ENCODE results near the gene CLEC20A. TPM values are rescaled to one million over a fixed set of nuclear protein-coding genes. Genes with fewer than 3 reads are reported as not detected.

The CLEC20A gene
- total RNA-seq, result not detected in 2 replicates

DNA sequence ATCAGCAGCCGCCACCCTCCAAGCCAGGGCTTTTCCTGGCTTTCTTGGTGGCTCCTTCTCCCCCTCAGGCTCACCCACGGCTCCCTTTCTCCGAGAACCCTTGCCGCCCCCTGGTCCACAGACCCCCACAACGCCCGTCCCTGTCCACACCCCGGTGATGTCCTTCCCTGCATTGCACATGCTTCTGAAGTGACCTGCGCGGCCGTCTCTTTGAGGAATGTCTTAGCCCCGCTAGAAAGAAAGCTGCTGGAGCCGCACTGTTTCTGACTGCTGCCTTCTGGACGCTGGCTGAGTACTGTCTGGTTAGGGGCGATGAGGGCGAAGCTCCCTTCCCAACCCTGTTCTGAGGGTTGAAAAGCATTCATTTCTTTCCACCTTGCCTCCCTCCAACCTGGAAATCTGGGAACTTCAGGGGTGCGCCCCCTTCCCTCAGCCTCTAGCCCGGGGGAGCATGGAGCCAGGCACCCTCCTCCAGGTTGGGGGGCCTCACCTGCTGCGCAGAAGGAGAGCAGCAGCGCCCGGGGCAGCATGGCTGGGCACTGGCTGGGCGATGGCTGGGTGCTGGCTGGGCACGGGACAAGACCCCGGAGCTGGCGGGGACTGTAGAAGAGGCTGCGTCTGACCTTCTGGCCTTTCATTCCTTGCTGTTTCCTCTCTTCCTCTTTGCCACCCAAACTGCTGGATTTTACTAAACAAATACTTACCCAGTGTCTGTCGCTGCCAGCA is at the start of gene CLEC20A:
Gene CLEC20A (minus strand): TSS at position 555 of the 726 bp plus-strand sequence. CDS start 25 bp downstream, at position 530.

DNA sequence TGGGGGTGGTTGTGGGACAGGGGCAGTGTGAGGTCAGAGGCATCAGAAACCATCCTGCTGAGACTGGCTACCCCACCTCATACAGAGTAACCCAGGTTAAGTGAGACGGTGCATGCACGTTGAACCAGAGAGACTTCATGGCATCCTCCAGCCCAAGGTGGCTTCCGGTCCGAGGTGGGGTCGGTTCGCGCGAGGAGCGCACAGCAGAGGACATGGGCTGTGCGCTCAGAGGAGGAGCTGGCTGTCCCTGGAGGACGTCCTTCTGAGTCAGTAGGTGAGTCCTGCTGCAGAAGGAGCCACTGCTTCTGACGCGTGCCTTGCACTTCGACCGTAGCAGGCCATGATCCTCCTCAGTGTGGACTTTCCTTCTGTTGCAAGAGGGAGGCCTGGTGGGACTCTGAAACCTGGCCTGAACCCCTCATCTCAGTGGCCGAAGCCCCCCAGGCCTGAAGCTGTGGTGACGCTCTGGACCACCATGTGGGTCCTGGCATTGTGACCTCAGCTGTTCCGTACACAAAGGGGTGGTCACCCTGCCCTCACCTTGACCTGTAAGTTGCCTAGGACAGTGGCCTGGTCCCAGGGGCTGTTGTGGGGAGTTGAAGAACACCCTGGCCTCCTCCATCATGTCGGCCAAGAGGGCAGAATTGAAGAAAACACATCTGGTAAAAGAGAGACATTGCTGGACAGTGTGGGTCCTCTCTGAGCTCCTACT is 16.0 kb upstream of the CLEC20A start, which contains the start of gene TEX35:
Gene TEX35 (plus strand): TSS at position 544 of the 712 bp plus-strand sequence. CDS start 80 bp downstream, at position 624.

Small RNA genes lying within 50 kb of the gene (small RNA-seq; reads per million reads assigned to genes)
- gene RF00017, result not detected

Other genes with a start within 250 kb of the CLEC20A start
- under 0.01 TPM in 1 of 2 replicates, not detected in the other for gene TEX35, start 16.1 kb upstream of the CLEC20A start, total RNA-seq
- gene RALGPS2, start 228.3 kb upstream of the CLEC20A start, total RNA-seq, result 78.8 and 101 TPM in 2 replicates